Parathyroid adenoma (tissue), 2 donors: ENCODE results near the gene NHSL2.

Source experiments
- H2AFZ ChIP-seq: fragments of 300-600 bp; sonication (generic); one replicate; pipeline ENCODE4 v1.7.0; 2017; ENCODE audit warnings: antibody characterized with exemption, mild to moderate bottlenecking
- H3K27ac ChIP-seq: fragments of 300-600 bp; sonication (generic); one replicate; pipeline ENCODE4 v1.7.0; 2017
- H3K27me3 ChIP-seq: fragments of 300-600 bp; sonication (generic); one replicate; pipeline ENCODE4 v1.7.0; 2017; ENCODE audit warnings: low read length; ENCODE audit not compliant: control insufficient read depth, insufficient read depth
- H3K36me3 ChIP-seq: fragments of 300-600 bp; sonication (generic); one replicate; pipeline ENCODE4 v1.7.0; 2017; ENCODE audit warnings: low read length; ENCODE audit not compliant: control insufficient read depth, insufficient read depth
- H3K4me1 ChIP-seq: fragments of 300-600 bp; sonication (generic); one replicate; pipeline ENCODE4 v1.7.0; 2017; ENCODE audit warnings: control low read depth
- H3K4me2 ChIP-seq: fragments of 300-600 bp; sonication (generic); one replicate; pipeline ENCODE4 v1.7.0; 2017; ENCODE audit warnings: low read length
- H3K4me3 ChIP-seq: fragments of 300-600 bp; sonication (generic); one replicate; pipeline ENCODE4 v1.7.0; 2017; ENCODE audit warnings: low read depth, low read length
- H3K79me2 ChIP-seq: fragments of 300-600 bp; sonication (generic); one replicate; pipeline ENCODE4 v1.7.0; 2017; ENCODE audit warnings: control low read depth
- H3K9ac ChIP-seq: fragments of 300-600 bp; sonication (generic); one replicate; pipeline ENCODE4 v1.7.0; 2017; ENCODE audit warnings: mild to moderate bottlenecking
- H3K9me3 ChIP-seq: fragments of 300-600 bp; sonication (generic); one replicate; pipeline ENCODE4 v1.7.0; 2017; ENCODE audit warnings: low read length; ENCODE audit not compliant: control insufficient read depth
- TF ChIP-seq, protein P1 (sequence below): fragments of 300-600 bp; sonication (generic); IDR thresholded peaks from one replicate; pipeline ENCODE4 v1.7.0; 2017; ENCODE audit warnings: antibody characterized with exemption, mild to moderate bottlenecking
- donor health status: primary hyperparathyroidism.

Gene NHSL2

DNA sequence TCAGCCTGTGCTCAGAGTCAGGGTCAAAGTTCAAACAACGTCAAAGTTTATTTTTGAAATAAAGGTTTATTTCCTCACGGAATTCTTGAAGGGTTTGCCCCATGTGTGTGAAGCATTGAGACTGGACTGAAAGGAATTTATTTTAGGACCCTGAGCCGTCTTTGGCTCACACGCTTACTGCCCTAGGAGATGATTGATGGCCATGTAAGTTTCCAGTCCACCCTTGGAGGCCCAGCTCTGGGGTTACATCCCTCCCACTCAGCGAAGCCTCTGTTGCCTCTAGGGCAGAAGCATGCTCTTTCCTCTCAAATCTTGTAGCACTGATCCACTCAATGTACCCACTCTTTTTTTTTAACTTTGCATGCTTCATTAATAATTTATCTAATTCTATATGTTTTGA is 4.5 kb upstream of the NHSL2 start:
- H3K4me1 ChIP-seq = no peaks in the 10 kb centered on the region
- H2AFZ ChIP-seq = no peak overlapping the region
- no peaks in the 10 kb centered on the region for H3K36me3 ChIP-seq
- no peak overlapping the region for H3K4me3 ChIP-seq
- H3K4me2 ChIP-seq = no peak overlapping the region
- no peaks in the 10 kb centered on the region for H3K27me3 ChIP-seq
- H3K79me2 ChIP-seq = no peaks in the 10 kb centered on the region
- no peaks in the 10 kb centered on the region for H3K9me3 ChIP-seq
- no peak overlapping the region for H3K27ac ChIP-seq
- H3K9ac ChIP-seq = no peak overlapping the region
- TF ChIP-seq, protein P1, sequence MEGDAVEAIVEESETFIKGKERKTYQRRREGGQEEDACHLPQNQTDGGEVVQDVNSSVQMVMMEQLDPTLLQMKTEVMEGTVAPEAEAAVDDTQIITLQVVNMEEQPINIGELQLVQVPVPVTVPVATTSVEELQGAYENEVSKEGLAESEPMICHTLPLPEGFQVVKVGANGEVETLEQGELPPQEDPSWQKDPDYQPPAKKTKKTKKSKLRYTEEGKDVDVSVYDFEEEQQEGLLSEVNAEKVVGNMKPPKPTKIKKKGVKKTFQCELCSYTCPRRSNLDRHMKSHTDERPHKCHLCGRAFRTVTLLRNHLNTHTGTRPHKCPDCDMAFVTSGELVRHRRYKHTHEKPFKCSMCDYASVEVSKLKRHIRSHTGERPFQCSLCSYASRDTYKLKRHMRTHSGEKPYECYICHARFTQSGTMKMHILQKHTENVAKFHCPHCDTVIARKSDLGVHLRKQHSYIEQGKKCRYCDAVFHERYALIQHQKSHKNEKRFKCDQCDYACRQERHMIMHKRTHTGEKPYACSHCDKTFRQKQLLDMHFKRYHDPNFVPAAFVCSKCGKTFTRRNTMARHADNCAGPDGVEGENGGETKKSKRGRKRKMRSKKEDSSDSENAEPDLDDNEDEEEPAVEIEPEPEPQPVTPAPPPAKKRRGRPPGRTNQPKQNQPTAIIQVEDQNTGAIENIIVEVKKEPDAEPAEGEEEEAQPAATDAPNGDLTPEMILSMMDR = no peak

- no peaks in the 10 kb centered on the region for H3K4me1 ChIP-seq
- no peak overlapping the region for H3K4me2 ChIP-seq
- no peaks in the 10 kb centered on the region for H3K36me3 ChIP-seq
- no peaks in the 10 kb centered on the region for H3K9me3 ChIP-seq
- TF ChIP-seq, protein P1 = no peak
- H3K79me2 ChIP-seq = no peaks in the 10 kb centered on the region
- no peak overlapping the region for H3K9ac ChIP-seq
- no peak overlapping the region for H3K27ac ChIP-seq
- H3K27me3 ChIP-seq = no peaks in the 10 kb centered on the region
- no peak overlapping the region for H2AFZ ChIP-seq
- no peak overlapping the region for H3K4me3 ChIP-seq
Observed at GRCh38 chrX:71908387-71908786, 2.3 kb upstream of the NHSL2 start.

DNA sequence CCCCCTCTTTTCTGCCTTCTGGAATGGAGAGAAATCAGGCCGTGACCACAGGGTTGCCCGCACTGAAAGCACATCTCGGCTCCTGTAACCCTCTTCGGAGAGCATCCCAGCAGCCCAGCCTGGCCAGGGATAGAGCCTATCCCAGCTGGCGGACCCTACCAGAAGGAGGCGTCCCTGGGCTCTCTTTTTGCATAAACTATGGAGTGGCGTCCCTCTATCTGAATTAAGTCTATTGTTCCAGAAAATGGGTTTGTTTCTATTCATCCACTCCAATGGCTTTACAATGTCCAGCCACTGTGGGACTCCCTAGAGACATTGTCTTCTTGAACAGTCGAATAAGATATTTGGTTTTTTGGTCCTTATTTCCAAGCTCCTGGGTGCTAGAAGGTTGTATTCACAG is 689 bp upstream of the NHSL2 start:
- Histone ChIP-seq H3K4me3 (no peak overlapping the region), H3K4me1 (no peaks in the 10 kb centered on the region), H3K36me3 (no peaks in the 10 kb centered on the region), H3K79me2 (no peaks in the 10 kb centered on the region), H3K9me3 (no peaks in the 10 kb centered on the region), H3K27me3 (no peaks in the 10 kb centered on the region), H2AFZ (no peak overlapping the region), H3K27ac (no peak overlapping the region), H3K4me2 (no peak overlapping the region), H3K9ac (no peak overlapping the region)
- TF ChIP-seq, protein P1 = no peak

DNA sequence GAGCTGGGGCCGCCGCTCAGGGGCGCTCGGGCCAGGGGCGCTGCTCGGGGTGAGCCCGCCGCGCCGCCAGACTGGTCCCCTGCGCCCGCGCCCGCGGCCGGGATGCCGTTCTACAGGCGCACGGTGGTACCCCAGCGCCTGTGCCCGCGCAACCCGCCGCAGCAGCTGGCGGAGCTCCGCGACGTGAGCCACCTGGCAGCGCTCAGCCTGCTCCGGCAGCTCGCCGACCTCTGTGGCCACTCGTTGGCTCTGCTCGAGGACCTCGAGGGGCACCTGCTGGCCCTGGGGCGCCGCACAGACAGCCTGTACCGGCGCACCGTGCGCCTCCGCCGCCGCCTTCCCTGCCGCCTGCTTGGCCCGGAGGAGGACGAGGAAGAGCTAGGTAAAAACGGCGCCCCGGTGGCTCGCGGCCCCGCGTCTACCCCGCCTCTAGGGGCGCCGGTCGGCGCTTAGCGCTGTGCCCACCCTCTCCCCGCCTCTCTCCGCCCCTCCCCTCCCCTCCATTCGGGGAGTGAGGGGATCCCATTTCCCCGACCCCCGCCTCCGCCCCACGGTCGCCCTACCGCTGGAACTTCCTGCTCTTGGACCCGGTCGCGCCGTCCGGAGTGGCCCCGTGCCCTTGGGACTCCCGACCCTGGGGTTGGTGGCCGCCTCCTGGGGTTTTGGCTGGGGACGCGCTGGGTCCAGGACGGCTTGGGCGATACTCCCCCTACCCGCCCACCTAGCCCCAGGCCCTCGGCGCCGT is 513 bp downstream of the NHSL2 start:
- peak overlapping the region; percentile 70 for H2AFZ ChIP-seq
- no peak overlapping the region for H3K27ac ChIP-seq
- no peaks in the 10 kb centered on the region for H3K27me3 ChIP-seq
- peak overlapping the region; percentile 31 for H3K4me3 ChIP-seq
- no peaks in the 10 kb centered on the region for H3K4me1 ChIP-seq
- no peaks in the 10 kb centered on the region for H3K79me2 ChIP-seq
- no peaks in the 10 kb centered on the region for H3K36me3 ChIP-seq
- H3K9ac ChIP-seq = no peak overlapping the region
- TF ChIP-seq, protein P1 = no peak
- H3K4me2 ChIP-seq = peak overlapping the region; percentile 44
- H3K9me3 ChIP-seq = no peaks in the 10 kb centered on the region

DNA sequence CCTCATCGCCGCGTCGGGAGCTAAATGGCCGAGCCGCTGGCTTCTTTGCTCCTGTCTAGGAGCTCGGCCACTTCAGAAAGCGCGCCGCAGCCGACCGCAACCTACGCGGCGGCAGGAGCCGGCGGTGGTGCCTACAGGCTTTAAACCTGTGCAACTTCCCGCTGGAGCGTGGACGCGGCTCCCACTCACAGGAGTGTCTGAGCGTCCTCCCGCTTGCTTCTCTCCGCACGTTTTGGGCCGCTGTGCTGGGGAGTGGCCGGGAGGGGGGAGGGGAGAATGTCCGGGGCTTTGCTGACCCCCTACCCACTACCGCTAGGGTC is 1.0 kb downstream of the NHSL2 start:
- Histone ChIP-seq H3K9me3 (no peaks in the 10 kb centered on the region), H3K36me3 (no peaks in the 10 kb centered on the region), H3K4me1 (no peaks in the 10 kb centered on the region), H3K4me3 (peak overlapping the region; percentile 31), H3K4me2 (peak overlapping the region; percentile 44), H3K79me2 (no peaks in the 10 kb centered on the region), H3K27ac (no peak overlapping the region), H3K9ac (no peak overlapping the region), H3K27me3 (no peaks in the 10 kb centered on the region), H2AFZ (peak overlapping the region; percentile 70)
- TF ChIP-seq, protein P1 = no peak
